IMR-90 (cell line): Measurements from ENCODE around the gene C1orf87. TPM values are rescaled to one million over a fixed set of nuclear protein-coding genes. Genes with fewer than 3 reads are reported as not detected.

Source experiments
- ATAC-seq: fragments of 200-7000 bp; cut with Tn5 transposase; 2 replicates; pipeline ENCODE4 v1.9.1; 2020; ENCODE audit warnings: low read depth, mild to moderate bottlenecking, moderate library complexity
- BruUV-seq: library from RNA; stranded (reverse); fragments of 400-500 nt; replicated peaks from 2 replicates; lab custom pipeline; 2021; lab: Mats Ljungman, UMichigan
- CTCF ChIA-PET: fragments of 300-600 bp; formaldehyde crosslinking; extraction: SDS; loops from one replicate; lab custom pipeline; 2021; ENCODE audit warnings: antibody characterized with exemption; lab: Yijun Ruan, JAX
- POLR2A ChIA-PET: fragments of 300-600 bp; sonication (Branson Sonifier 250); formaldehyde crosslinking; loops from one replicate; lab custom pipeline; 2022; ENCODE audit warnings: antibody characterized with exemption; ENCODE audit not compliant: unreplicated experiment; lab: Charles Lee
- DNase-seq: peaks from one replicate; pipeline ENCODE4 v3.0.0; 2013
- H2AFZ ChIP-seq: replicated peaks from 2 replicates; pipeline ENCODE3; 2013; ENCODE audit warnings: low read length, mild to moderate bottlenecking; ENCODE audit not compliant: poor library complexity
- H2AK5ac ChIP-seq: 2 replicates; pipeline ENCODE4 v1.6.1; 2013; ENCODE audit warnings: low read depth, low read length, inconsistent platforms
- H2AK9ac ChIP-seq: replicated peaks from 2 replicates; pipeline ENCODE3; 2013; ENCODE audit warnings: mild to moderate bottlenecking, low read depth, low read length, moderate library complexity; ENCODE audit not compliant: poor library complexity
- H2BK120ac ChIP-seq: 2 replicates; pipeline ENCODE4 v1.6.1; 2013; ENCODE audit warnings: low read depth, low read length, inconsistent platforms
- H2BK15ac ChIP-seq: 3 replicates; pipeline ENCODE4 v1.6.1; 2013; ENCODE audit warnings: low read depth, low read length, inconsistent platforms
- H2BK20ac ChIP-seq: 2 replicates; pipeline ENCODE4 v1.6.1; 2013; ENCODE audit warnings: low read depth, mild to moderate bottlenecking, inconsistent platforms, low read length, moderate library complexity
- H2BK5ac ChIP-seq: 2 replicates; pipeline ENCODE4 v1.6.1; 2013; ENCODE audit warnings: mild to moderate bottlenecking, low read depth, low read length, inconsistent platforms; ENCODE audit not compliant: poor library complexity, severe bottlenecking
- H3K14ac ChIP-seq: replicated peaks from 2 replicates; pipeline ENCODE4 v1.6.1; 2013; ENCODE audit warnings: low read depth, low read length, inconsistent platforms
- H3K18ac ChIP-seq: 2 replicates; pipeline ENCODE4 v1.6.1; 2013; ENCODE audit warnings: low read depth, low read length, control low read depth
- H3K23ac ChIP-seq: 2 replicates; pipeline ENCODE4 v1.6.1; 2013; ENCODE audit warnings: low read depth, low read length, inconsistent platforms
- H3K27ac ChIP-seq: 2 replicates; pipeline ENCODE4 v1.5.1; 2013; ENCODE audit warnings: mild to moderate bottlenecking, control low read depth, low read length; ENCODE audit not compliant: insufficient read depth
- H3K27me3 ChIP-seq: 2 replicates; pipeline ENCODE4 v1.6.1; 2013; ENCODE audit warnings: low read length; ENCODE audit not compliant: control insufficient read depth, insufficient read depth
- H3K36me3 ChIP-seq: 2 replicates; pipeline ENCODE4 v1.6.1; 2013; ENCODE audit warnings: low read length, mixed read lengths; ENCODE audit not compliant: control insufficient read depth, insufficient read depth
- H3K4ac ChIP-seq: 2 replicates; pipeline ENCODE4 v1.6.1; 2013; ENCODE audit warnings: low read depth, low read length, inconsistent platforms
- H3K4me1 ChIP-seq: 2 replicates; pipeline ENCODE4 v1.6.1; 2013; ENCODE audit warnings: low read length, mixed read lengths; ENCODE audit not compliant: control insufficient read depth, insufficient read depth
- H3K4me2 ChIP-seq: 2 replicates; pipeline ENCODE4 v1.6.1; 2013; ENCODE audit warnings: low read depth, mild to moderate bottlenecking, control low read depth, low read length, moderate library complexity
- H3K4me3 ChIP-seq: 2 replicates; pipeline ENCODE4 v1.5.1; 2013; ENCODE audit warnings: low read depth, mild to moderate bottlenecking, control low read depth, low read length, moderate library complexity; ENCODE audit not compliant: insufficient read depth
- H3K56ac ChIP-seq: 2 replicates; pipeline ENCODE4 v1.6.1; 2013; ENCODE audit warnings: low read length, inconsistent platforms; ENCODE audit not compliant: insufficient read depth; ENCODE audit errors: extremely low read depth
- H3K79me1 ChIP-seq, 2 experiments: 2 replicates each; pipeline ENCODE4 v1.6.1; 2013; ENCODE audit warnings: low read length in 2 of 2, inconsistent platforms in 1 of 2, low read depth in 1 of 2
- H3K9ac ChIP-seq: 2 replicates; pipeline ENCODE4 v1.6.1; 2013; ENCODE audit warnings: low read depth, low read length, control low read depth
- H3K9me1 ChIP-seq: 2 replicates; pipeline ENCODE4 v1.6.1; 2013; ENCODE audit warnings: low read length, inconsistent platforms; ENCODE audit not compliant: insufficient read depth
- H3K9me3 ChIP-seq: 2 replicates; pipeline ENCODE4 v1.6.1; 2013; ENCODE audit warnings: low read length; ENCODE audit not compliant: control insufficient read depth, insufficient read depth
- H4K20me1 ChIP-seq: 2 replicates; pipeline ENCODE4 v1.6.1; 2013; ENCODE audit warnings: low read length, inconsistent platforms; ENCODE audit not compliant: insufficient read depth
- H4K5ac ChIP-seq: 2 replicates; pipeline ENCODE4 v1.6.1; 2013; ENCODE audit warnings: mild to moderate bottlenecking, low read depth, low read length, control low read depth
- H4K8ac ChIP-seq, 2 experiments: 2 replicates each; pipeline ENCODE4 v1.6.1; 2013; ENCODE audit warnings: low read depth in 2 of 2, low read length in 2 of 2, control low read depth in 1 of 2, inconsistent platforms in 1 of 2
- H4K91ac ChIP-seq: 2 replicates; pipeline ENCODE4 v1.6.1; 2013; ENCODE audit warnings: low read depth, low read length, inconsistent platforms; ENCODE audit not compliant: insufficient read depth
- BHLHE40 ChIP-seq: fragments of 150-350 bp; IDR thresholded peaks from 2 replicates; pipeline ENCODE4 v1.6.1; 2016; ENCODE audit warnings: mild to moderate bottlenecking, low read depth, low read length
- CEBPB ChIP-seq: IDR thresholded peaks from 2 replicates; pipeline ENCODE4 v1.6.1; 2012; ENCODE audit warnings: low read depth, low read length, improper control_type of control experiment
- CHD1 ChIP-seq: IDR thresholded peaks from 2 replicates; pipeline ENCODE4 v1.6.1; 2012; ENCODE audit warnings: low read depth, low read length, improper control_type of control experiment
- FOS ChIP-seq: fragments of 150-350 bp; IDR thresholded peaks from 2 replicates; pipeline ENCODE4 v1.6.1; 2016; ENCODE audit warnings: low read depth, low read length
- MAFK ChIP-seq: IDR thresholded peaks from 2 replicates; pipeline ENCODE4 v1.6.1; 2012; ENCODE audit warnings: low read depth, low read length, improper control_type of control experiment
- MAZ ChIP-seq: IDR thresholded peaks from 2 replicates; pipeline ENCODE4 v1.6.1; 2012; ENCODE audit warnings: low read depth, mild to moderate bottlenecking, low read length, improper control_type of control experiment, moderate library complexity, borderline replicate concordance
- MXI1 ChIP-seq: IDR thresholded peaks from 2 replicates; pipeline ENCODE4 v1.6.1; 2012; ENCODE audit warnings: low read depth, mild to moderate bottlenecking, low read length, moderate library complexity, borderline replicate concordance
- NFE2L2 ChIP-seq: fragments of 150-350 bp; IDR thresholded peaks from 2 replicates; pipeline ENCODE4 v1.6.1; 2016; ENCODE audit warnings: low read depth, mild to moderate bottlenecking, low read length
- POLR2A ChIP-seq: IDR thresholded peaks from 2 replicates; pipeline ENCODE4 v1.6.1; 2012; ENCODE audit warnings: mild to moderate bottlenecking, low read depth, low read length
- RAD21 ChIP-seq: IDR thresholded peaks from 2 replicates; pipeline ENCODE4 v1.6.1; 2012; ENCODE audit warnings: low read length, improper control_type of control experiment
- RCOR1 ChIP-seq: IDR thresholded peaks from 2 replicates; pipeline ENCODE4 v1.6.1; 2012; ENCODE audit warnings: mild to moderate bottlenecking, low read length, improper control_type of control experiment; ENCODE audit not compliant: insufficient replicate concordance
- RFX5 ChIP-seq: IDR thresholded peaks from 2 replicates; pipeline ENCODE4 v1.8.0; 2012; ENCODE audit warnings: low read depth, mild to moderate bottlenecking, low read length, moderate library complexity
- SMC3 ChIP-seq: fragments of 150-350 bp; IDR thresholded peaks from 2 replicates; pipeline ENCODE4 v1.6.1; 2016; ENCODE audit warnings: low read depth, mild to moderate bottlenecking, antibody characterized with exemption, low read length, moderate library complexity
- dilution Hi-C: fragments of 300-500 bp; cut with HindIII; formaldehyde crosslinking; loops from one replicate; pipeline ENCODE4 v1.14.3; 2018; ENCODE audit warnings: low sequenced_read_pairs; ENCODE audit not compliant: unreplicated experiment
- in situ Hi-C: fragments of 300-500 bp; cut with MboI; formaldehyde crosslinking; loops from 3 replicates; pipeline ENCODE4 v1.14.3; 2019; ENCODE audit warnings: low sequenced_read_pairs, inconsistent platforms, mixed read lengths
- intact Hi-C: fragments of 100-400 bp; cut with micrococcal nuclease; formaldehyde crosslinking; loops from 2 replicates; pipeline ENCODE4 v1.10.0; 2022
- polyA plus RNA-seq, 3 experiments: library from polyadenylated mRNA; depleted of rRNA; stranded (reverse); fragments of >200 nt; gene quantifications; 2 replicates each; pipeline ENCODE4 v1.2.3, GENCODE V29; 2012; ENCODE audit warnings: low replicate concordance in 1 of 3
- total RNA-seq: library from RNA; depleted of rRNA; stranded (reverse); fragments of >200 nt; gene quantifications from 2 replicates; pipeline ENCODE4 v1.2.3, GENCODE V29; 2012
- TF ChIP-seq, protein P1 (sequence below): conservative IDR thresholded peaks from 2 replicates; pipeline ENCODE4 v1.5.1; 2012; ENCODE audit warnings: mild to moderate bottlenecking, low read depth, low read length, improper control_type of control experiment

C1orf87 gene
- total and polyA plus RNA-seq, 2 of the 4 experiments (the other 2 are of a cell fraction), result not detected

DNA sequence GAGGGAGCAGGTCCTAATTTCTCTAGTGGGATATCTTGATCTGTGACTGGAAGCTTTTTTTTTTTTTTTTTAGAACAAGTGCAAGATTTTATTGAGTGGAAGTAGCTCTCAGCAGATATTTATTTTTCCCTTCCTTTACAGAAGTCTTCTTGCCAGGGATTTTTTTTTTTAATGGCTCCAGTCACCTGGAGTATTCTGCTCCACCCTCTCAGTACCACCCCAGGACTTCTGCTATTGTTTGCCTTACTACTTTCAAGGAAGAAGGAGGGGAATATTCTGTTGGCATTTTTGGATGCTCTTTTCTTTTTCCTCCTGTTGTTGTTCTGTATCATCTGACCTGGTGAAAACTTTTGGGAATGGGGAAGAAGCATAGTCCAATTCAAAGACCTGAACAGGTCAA is 123.9 kb downstream of the C1orf87 start:
- H4K20me1 ChIP-seq, result no peaks in the 10 kb centered on the region
- no peak overlapping the region for H3K27ac ChIP-seq
- DNase-seq (no peak), ATAC-seq (no peak)
- H4K8ac ChIP-seq, result no peak overlapping the region
- H2BK20ac ChIP-seq, result no peak overlapping the region
- no peaks in the 10 kb centered on the region for H3K36me3 ChIP-seq
- no peaks in the 10 kb centered on the region for H3K9me3 ChIP-seq
- ChIA-PET CTCF (interaction anchor here (0.6 to 1.0 kb wide), 3 partner anchors 17 to 1247 kb away, joined by 3 to 5 read pairs (median 4); no protein-coding TSS in a partner anchor), POLR2A (no interaction called here)
- no peak overlapping the region for H3K14ac ChIP-seq
- no peak overlapping the region for H3K9ac ChIP-seq
- no peak overlapping the region for H2BK5ac ChIP-seq
- intact Hi-C loops (loop anchor here (5.0 kb wide), 6 partner anchors 172 to 1432 kb away; partner anchors contain the start of genes FGGY and JUN), dilution Hi-C loops (no loop called here), in situ Hi-C loops (loop anchor here (25.0 kb wide), 1 partner anchor 1212 kb away; no protein-coding TSS in a partner anchor)
- H4K5ac ChIP-seq, result no peak overlapping the region
- H3K4me2 ChIP-seq, result no peak overlapping the region
- H3K4ac ChIP-seq, result no peak overlapping the region
- H2BK15ac ChIP-seq, result no peak overlapping the region
- H4K91ac ChIP-seq, result no peak overlapping the region
- no peak overlapping the region for H2BK120ac ChIP-seq
- no peaks in the 10 kb centered on the region; the same call in 1 of the 2 replicates for H3K27me3 ChIP-seq
- no peak overlapping the region for H3K56ac ChIP-seq
- TF ChIP-seq SMC3, result no peak
- TF ChIP-seq BHLHE40, result no peak
- no peak for TF ChIP-seq MAZ
- TF ChIP-seq, protein P1, sequence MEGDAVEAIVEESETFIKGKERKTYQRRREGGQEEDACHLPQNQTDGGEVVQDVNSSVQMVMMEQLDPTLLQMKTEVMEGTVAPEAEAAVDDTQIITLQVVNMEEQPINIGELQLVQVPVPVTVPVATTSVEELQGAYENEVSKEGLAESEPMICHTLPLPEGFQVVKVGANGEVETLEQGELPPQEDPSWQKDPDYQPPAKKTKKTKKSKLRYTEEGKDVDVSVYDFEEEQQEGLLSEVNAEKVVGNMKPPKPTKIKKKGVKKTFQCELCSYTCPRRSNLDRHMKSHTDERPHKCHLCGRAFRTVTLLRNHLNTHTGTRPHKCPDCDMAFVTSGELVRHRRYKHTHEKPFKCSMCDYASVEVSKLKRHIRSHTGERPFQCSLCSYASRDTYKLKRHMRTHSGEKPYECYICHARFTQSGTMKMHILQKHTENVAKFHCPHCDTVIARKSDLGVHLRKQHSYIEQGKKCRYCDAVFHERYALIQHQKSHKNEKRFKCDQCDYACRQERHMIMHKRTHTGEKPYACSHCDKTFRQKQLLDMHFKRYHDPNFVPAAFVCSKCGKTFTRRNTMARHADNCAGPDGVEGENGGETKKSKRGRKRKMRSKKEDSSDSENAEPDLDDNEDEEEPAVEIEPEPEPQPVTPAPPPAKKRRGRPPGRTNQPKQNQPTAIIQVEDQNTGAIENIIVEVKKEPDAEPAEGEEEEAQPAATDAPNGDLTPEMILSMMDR, result no peak
- TF ChIP-seq MAFK, result no peak
- TF ChIP-seq RCOR1, result no peak
- TF ChIP-seq CEBPB, result no peak
- TF ChIP-seq MXI1, result no peak
- TF ChIP-seq NFE2L2, result no peak
- TF ChIP-seq POLR2A, result no peak
- no peak for TF ChIP-seq RAD21
- no peak for TF ChIP-seq CHD1
- no peak for TF ChIP-seq FOS
- no peak for TF ChIP-seq RFX5
- H2AK5ac ChIP-seq, result no peak overlapping the region
- no peak overlapping the region for H3K4me3 ChIP-seq
- no TSS peak for BruUV-seq
- H3K4me1 ChIP-seq, result no peaks in the 10 kb centered on the region
- H2AFZ ChIP-seq, result no peak overlapping the region
- H3K79me1 ChIP-seq, result no peaks in the 10 kb centered on the region
- no peaks in the 10 kb centered on the region for H3K9me1 ChIP-seq
- no peak overlapping the region for H3K23ac ChIP-seq
- no peak overlapping the region for H3K18ac ChIP-seq
- H2AK9ac ChIP-seq, result no peak overlapping the region
